Measurements from ENCODE around the gene CLINT1. TPM values are rescaled to one million over a fixed set of nuclear protein-coding genes. Genes with fewer than 3 reads are reported as not detected.

Gene CLINT1
- total RNA-seq, 4 donors from 2014 or later = 89.3 to 122 (median 107) TPM

DNA sequence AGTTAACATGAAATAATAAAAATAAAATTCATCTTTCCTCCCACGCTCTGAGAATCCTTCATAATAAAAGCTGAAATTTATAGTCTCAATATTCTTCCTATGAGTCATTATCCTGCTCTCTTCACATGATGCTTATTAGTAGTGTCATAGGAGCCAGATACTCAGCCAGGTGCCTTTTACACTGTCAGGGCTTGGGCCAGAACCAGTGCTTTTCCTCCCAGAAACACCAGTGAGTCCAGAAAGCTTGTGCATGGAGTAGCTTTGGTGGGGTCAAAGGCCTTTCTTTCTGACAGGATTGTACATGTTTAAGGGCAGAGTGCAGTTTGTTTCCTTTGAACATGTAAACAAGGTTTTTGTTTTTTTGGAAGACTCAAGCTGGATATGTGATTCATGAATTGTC lies 108.6 kb downstream of the CLINT1 start:
- 36 to 65% methylated on average over 1 of the region's 1 CpG for WGBS, 2 donors
- H3K4me3 ChIP-seq (ENCODE audit: low read depth, poor library complexity, severe bottlenecking) = no peak overlapping the region
- TF ChIP-seq CTCF (IDR thresholded peaks at IDR 0.05) (no peak), POLR2A (IDR thresholded peaks at IDR 0.05) (no peak)
- intact Hi-C loops (cut with DNase I; ENCODE audit: low total_unique reads) = no loop called here
- no peak for DNase-seq (ENCODE audit: low spot score in 2 of 2)

GRCh38 chr5:157749462-157749799 lies 109.5 kb downstream of the CLINT1 start:
- WGBS, 2 donors = 88 to 90% methylated on average over 11 of the region's 11 CpGs

DNA sequence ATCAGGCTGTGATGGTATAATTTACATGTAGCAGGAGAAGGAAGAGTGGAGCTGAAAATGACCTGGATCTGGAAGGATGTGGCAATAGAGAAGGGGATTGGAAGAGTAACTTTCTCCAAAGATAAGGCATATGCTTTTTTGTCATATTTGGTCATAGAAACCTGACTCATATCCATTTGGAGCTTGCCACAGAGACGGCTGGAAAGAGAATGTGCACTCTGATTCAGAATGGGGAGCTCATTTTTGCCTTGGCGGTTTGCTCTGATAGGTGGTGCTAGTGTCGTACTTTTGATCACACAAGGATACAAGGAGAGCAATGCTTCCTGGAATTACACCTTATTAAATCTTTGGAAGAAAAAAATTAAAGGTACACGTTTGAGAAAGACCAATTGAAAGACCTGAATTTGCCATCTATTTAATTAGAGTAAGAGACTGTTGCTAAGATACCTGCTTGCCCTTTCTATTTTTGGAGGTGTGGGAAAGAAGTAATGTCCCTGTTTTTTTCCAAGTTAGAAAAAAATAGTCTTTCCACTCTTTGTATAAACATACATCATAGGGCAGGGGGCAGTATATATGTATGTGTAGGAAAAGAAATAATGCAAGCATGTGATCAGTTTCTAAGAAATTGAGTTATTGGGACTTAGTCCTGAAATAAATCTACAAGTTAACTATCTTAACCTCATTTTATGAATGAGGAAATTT lies 110.0 kb downstream of the CLINT1 start:
- TF ChIP-seq POLR2A (IDR thresholded peaks at IDR 0.05) = no peak
- TF ChIP-seq CTCF (IDR thresholded peaks at IDR 0.05) = no peak
- DNase-seq (ENCODE audit: low spot score in 2 of 2) = no peak
- 73 to 83% methylated on average over 4 of the region's 4 CpGs for WGBS, 2 donors
- H3K4me3 ChIP-seq (ENCODE audit: low read depth, poor library complexity, severe bottlenecking) = no peak overlapping the region
- intact Hi-C loops (cut with DNase I; ENCODE audit: low total_unique reads) = loop anchor here (10.0 kb wide), 1 partner anchor 424 kb away; no protein-coding TSS in a partner anchor

More at GRCh38 chr5:157749462-157749799, 109.5 kb downstream of the CLINT1 start:
- no peak for DNase-seq (ENCODE audit: low spot score in 2 of 2)
- intact Hi-C loops (cut with DNase I; ENCODE audit: low total_unique reads) = loop anchor here (10.0 kb wide), 1 partner anchor 425 kb away; no protein-coding TSS in a partner anchor
- no peak overlapping the region for H3K4me3 ChIP-seq (ENCODE audit: low read depth, poor library complexity, severe bottlenecking)
- TF ChIP-seq CTCF (IDR thresholded peaks at IDR 0.05) (no peak), POLR2A (IDR thresholded peaks at IDR 0.05) (no peak)

DNA sequence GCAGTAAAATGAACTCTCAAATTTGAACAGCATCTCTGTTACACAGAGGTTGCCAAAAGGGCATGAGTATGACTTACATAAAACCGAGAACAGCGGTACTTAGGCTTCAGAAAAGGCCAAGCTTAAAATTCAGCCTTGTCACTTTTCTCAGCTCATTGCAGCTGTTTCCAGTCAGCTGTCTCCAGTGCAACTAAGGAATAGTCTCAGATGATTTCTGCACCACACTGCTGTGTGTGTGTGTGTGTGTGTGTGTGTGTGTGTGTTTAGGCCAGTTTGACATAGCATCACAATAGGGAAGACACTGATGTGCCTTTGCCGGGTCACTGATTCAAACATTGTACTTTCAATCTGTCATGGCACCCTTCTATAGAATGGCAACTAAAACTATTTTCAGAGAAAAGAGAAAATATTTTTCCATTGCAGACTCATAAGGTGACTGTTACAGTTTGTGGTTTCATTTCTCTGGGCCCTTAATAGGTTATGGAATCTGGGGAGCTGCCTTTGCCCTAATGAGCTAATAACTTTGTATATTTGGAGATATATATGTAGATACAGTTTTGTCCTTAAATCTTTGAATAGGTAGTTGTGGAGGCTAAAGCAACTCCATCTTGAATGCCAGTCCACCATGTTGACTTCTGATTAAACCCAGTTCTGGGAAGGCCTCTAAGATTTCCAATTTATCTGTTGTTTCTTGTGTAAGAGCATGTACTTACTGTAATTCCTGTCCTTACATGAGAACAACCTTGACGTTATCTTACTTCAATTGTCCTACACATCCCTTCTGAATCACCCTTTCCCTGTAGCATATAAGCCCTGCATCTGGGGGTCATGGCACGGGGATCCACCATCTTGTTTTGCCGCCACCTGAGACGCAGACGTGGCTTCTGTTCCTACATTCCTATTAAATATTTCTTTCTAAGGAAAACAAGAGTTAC lies 110.9 kb downstream of the CLINT1 start:
- TF ChIP-seq CTCF (IDR thresholded peaks at IDR 0.05) = no peak
- no peak for TF ChIP-seq POLR2A (IDR thresholded peaks at IDR 0.05)

GRCh38 chr5:157747173-157747740 lies 111.7 kb downstream of the CLINT1 start:
- intact Hi-C loops (cut with DNase I; ENCODE audit: low total_unique reads) = loop anchor here (10.0 kb wide), 1 partner anchor 422 kb away; no protein-coding TSS in a partner anchor
- 82 to 89% methylated on average over 6 of the region's 6 CpGs for WGBS, 2 donors
- no peak overlapping the region for H3K4me3 ChIP-seq (ENCODE audit: low read depth, poor library complexity, severe bottlenecking)
- DNase-seq (ENCODE audit: low spot score in 2 of 2) = no peak
- TF ChIP-seq POLR2A (IDR thresholded peaks at IDR 0.05) = no peak
- no peak for TF ChIP-seq CTCF (IDR thresholded peaks at IDR 0.05)

More for the DNA sequence above, 110.9 kb downstream of the CLINT1 start:
- intact Hi-C loops (cut with DNase I; ENCODE audit: low total_unique reads) = loop anchor here (10.0 kb wide), 1 partner anchor 423 kb away; no protein-coding TSS in a partner anchor
- WGBS, 2 donors = 92 to 93% methylated on average over 8 of the region's 8 CpGs
- no peak for DNase-seq (ENCODE audit: low spot score in 2 of 2)
- no peak overlapping the region for H3K4me3 ChIP-seq (ENCODE audit: low read depth, poor library complexity, severe bottlenecking)
